ENCODE results near the gene ART3.
"Not testable (repeated sequence)": the region's sequence is repeated elsewhere in the genome, so short reads cannot be mapped to it uniquely, and the experiment has no call there.

The ART3 gene, protein sequence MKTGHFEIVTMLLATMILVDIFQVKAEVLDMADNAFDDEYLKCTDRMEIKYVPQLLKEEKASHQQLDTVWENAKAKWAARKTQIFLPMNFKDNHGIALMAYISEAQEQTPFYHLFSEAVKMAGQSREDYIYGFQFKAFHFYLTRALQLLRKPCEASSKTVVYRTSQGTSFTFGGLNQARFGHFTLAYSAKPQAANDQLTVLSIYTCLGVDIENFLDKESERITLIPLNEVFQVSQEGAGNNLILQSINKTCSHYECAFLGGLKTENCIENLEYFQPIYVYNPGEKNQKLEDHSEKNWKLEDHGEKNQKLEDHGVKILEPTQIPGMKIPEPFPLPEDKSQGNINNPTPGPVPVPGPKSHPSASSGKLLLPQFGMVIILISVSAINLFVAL

DNA sequence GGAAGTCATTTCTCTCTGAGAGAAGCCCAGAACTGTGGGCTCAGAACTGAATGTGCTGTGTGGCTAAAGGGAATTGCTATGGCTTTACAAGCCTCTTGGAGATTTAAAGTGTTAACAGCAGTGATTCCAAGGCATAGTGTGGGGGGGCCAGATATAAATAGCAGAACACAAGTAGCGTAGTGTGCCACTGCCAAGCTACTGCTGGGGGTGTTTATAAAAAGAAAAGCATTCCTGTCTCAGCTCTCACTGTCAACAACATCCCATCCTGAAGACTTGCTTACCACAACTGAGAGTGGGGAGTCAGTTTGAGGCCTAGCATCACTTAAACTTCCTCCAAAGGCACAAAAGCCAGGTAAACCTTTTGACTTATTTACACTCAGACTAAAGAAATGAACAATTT is at the start of gene ART3:
TSS of gene ART3 (plus strand) at position 242 of the 400 bp plus-strand sequence. CDS start 1,181 bp downstream, outside the sequence.
- no peak for DNase-seq

DNA sequence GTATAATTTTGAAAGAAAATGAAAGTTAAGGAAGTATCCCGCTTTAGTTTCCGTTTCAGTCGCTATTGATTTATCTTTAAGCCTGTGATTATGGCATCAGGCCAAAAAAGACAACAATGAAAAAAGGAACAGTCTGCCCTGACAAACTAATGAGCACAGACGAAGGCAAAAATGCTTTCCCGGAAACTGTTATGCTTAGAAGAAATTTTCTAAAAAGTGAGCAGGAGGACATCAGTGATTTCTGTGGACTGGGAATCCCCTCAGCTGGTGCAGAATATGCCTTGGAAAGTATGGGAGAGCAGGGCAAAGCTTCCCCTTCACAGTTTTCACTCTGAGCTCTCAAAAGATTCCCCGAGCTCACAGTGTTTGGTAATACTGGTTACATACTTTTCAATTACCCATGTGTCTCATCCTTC is 46.2 kb upstream of the ART3 start:
- DNase-seq, result peak; percentile 21

DNA sequence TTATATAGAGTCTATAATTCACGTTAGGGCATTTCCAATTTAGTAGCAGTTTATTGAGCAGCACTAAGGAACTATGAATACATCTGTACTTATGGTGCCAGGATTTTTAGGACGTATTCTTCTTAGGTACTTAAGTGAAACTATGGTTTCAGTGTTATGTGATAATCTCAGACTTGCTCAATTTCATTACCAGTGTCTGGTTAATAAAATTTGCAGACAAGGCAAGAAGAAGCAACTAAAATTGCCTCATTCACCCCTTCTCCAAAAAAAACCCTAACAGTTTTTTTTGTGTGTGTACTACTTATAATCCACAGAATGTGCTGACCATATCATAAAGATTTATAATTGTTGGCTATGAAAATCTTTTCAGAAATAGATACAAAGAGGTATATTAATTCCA is 45.2 kb upstream of the ART3 start:
- DNase-seq, result no peak

DNA sequence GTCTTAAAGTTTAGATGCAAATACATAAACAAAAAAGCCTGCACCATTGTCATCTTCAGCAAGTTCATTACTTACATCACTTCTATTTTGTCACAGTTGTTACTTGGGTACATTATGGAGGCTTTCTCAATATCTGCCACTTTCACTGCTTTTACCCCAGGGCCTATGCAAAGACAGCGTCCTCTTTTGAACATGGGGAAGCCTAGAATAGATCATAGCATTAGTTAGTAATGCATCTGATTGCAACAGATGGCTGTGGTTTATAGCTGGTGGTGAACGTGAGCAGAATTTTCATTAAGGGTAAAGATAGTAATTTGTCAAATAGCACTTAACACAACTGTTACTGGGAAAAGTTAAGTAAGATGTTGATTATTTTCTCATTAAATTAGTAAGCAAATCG is 39.4 kb upstream of the ART3 start:
- no peak for DNase-seq

DNA sequence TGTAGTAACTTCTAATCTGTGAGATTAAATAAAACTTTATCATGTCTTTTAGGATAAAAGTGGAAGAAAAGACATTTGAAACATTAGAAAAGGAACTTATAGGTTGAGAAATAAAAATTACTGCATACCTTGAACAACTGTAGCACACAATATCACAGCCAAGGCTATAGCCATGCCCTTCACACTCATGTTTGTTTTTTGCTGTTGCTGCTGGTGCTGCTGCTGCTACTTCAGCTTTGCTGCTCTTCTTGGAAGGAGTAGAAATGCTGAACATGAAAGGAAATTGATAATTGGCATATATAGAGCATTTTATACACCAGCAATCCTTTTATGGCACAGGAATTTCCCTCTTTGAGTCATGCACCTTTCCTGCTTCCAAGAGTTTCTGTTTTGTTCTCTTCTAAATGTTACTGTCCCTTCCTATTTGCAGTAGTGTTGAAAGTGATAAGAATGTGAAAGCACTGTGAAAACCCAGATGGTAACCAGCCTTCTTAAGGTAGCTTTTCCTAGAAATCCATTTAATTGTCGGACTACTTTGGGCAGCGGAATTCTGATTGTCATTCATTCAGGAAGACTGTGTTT is 38.6 kb upstream of the ART3 start, which contains the start of gene CXCL11:
TSS of gene CXCL11 (minus strand) at position 272 of the 582 bp plus-strand sequence. CDS start at position 189, 83 bp downstream.
- DNase-seq, result no peak

DNA sequence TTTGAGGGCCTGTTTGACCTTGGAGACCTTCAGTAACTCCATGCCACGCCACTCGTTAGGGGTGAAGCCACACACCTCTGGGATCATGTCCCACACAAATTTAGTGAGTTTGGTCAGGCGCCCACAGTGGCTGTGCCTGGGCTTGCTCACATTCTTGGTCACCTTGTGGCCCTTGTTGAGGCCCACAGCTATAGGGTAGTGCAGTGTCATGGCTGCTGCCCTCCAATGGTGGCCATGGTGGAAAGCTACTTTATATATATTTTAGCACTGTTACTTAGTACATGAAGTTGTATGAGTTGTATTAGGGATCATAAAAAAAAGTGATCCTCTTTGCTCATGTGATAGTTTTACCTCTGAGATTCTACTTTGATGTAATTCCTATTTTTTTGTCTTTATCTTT is 37.7 kb upstream of the ART3 start:
- DNase-seq, result no peak

DNA sequence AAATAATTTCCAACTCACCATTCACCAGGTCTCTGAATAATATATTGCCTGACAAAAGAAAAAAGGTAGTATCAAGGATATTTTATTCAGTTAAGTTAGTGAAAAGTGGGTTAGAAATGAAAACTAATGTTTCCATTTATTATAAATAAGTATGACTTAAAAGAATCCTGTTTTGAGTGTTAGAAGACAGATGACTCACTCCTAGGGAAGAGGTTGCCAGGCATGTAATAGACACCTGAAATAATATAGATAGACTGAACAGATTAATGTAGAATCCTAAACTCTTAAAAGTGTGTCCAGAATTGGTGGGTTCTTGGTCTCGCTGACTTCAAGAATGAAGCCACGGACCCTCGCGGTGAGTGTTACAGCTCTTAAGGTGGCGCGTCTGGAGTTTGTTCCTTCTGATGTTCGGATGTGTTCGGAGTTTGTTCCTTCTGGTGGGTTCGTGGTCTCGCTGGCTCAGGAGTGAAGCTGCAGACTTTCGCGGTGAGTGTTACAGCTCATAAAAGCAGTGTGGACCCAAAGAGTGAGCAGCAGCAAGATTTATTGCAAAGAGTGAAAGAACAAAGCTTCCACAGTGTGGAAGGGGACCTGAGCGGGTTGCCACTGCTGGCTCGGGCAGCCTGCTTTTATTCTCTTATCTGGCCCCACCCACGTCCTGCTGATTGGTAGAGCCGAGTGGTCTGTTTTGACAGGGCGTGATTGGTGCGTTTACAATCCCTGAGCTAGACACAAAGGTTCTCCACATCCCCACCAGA is 32.1 kb upstream of the ART3 start:
- peak; percentile 21 for DNase-seq

DNA sequence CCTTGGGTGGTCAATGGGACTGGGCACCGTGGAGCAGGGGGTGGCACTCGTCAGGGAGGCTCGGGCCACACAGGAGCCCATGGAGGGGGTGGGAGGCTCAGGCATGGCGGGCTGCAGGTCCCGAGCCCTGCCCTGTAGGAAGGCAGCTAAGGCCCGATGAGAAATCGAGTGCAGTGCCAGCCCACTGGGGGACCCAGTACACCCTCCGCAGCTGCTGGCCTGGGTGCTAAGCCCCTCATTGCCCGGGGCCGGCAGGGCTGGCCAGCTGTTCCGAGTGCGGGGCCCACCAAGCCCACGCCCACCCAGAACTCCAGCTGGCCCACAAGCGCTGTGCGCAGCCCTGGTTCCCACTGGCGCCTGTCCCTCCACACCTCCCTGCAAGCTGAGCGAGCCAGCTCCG is 31.2 kb upstream of the ART3 start:
- DNase-seq, result not testable (repeated sequence)

DNA sequence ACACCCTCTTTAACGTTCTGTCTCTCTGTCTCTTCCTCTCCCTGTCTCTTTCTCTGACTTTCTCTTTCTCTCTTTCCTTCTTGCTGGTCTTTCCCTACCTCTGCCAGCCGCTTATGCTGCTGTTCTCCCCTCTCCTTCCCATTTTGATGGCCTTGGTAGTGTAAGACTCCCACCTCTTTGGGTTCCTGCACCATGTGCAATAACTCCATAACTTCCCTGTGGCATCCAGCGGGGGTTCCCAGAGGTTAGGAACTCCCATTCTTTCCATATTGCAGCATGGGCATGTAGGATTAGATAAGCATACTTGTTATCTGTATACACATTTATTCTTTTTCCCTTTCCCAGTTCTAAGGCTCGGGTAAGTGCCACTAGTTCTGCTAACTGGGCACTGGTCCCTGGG is 29.8 kb upstream of the ART3 start:
- not testable (repeated sequence) for DNase-seq

DNA sequence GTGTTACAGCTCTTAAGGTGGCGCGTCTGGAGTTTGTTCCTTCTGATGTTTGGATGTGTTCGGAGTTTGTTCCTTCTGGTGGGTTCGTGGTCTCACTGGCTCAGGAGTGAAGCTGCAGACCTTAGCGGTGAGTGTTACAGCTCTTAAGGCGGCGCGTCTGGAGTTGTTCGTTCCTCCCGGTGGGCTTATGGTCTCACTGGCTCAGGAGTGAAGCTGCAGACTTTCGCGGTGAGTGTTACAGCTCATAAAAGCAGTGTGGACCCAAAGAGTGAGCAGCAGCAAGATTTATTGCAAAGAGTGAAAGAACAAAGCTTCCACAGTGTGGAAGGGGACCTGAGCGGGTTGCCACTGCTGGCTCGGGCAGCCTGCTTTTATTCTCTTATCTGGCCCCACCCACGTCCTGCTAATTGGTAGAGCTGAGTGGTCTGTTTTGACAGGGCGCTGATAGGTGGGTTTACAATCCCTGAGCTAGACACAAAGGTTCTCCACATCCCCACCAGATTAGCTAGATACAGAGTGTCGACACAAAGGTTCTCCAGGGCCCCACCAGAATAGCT is 24.6 kb upstream of the ART3 start:
- not testable (repeated sequence) for DNase-seq

DNA sequence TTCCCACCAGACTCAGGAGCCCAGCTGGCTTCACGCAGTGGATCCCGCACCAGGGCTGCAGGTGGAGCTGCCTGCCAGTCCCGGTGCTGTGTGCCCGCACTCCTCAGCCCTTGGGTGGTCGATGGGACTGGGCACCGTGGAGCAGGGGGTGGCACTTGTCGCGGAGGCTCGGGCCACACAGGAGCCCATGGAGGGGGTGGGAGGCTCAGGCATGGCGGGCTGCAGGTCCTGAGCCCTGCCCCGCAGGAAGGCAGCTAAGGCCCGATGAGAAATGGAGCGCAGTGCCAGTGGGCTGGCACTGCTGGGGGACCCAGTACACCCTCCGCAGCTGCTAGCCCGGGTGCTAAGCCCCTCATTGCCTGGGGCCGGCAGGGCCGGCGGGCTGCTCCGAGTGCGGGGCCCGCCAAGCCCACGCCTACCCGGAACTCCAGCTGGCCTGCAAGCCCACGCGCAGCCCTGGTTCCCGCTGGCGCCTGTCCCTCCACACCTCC is 23.9 kb upstream of the ART3 start:
- not testable (repeated sequence) for DNase-seq

DNA sequence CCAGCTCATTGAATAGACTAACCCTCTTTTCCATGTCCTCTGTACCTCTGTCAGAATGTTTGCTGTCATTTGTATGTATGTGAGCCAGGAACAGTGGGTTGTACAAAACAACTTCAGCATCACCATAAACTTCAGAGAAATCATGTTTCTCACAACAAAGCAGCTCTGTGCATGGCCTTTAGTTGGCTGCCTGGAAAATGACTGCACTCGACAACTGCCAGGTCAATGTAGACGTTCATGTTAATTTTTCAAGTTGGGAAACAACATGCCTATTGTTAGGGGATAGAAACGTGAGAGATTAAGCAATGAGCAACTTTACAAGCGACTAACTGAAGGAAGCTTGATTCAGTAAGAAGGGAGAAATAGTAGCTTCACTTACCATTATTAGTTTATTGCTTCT is 20.8 kb upstream of the ART3 start:
- no peak for DNase-seq

DNA sequence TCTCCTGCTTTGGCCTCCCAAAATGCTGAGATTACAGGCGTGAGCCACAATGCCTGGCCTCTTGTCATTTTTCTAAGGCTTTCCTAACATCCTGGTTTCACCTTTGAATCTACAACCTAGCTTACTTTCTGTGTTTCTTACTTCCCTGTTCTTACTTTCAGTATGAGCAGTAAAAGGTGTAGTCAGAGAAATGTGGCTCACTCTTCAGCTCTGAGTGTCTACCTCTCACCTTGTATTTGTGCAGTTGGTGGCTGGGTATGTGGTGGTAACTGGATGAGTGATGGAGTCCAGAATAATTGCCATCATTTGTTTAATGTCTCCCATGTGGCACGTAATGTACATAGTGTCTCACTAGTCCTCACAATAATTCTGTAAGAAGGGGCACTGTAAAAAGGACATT is 19.5 kb upstream of the ART3 start:
- DNase-seq, result no peak

DNA sequence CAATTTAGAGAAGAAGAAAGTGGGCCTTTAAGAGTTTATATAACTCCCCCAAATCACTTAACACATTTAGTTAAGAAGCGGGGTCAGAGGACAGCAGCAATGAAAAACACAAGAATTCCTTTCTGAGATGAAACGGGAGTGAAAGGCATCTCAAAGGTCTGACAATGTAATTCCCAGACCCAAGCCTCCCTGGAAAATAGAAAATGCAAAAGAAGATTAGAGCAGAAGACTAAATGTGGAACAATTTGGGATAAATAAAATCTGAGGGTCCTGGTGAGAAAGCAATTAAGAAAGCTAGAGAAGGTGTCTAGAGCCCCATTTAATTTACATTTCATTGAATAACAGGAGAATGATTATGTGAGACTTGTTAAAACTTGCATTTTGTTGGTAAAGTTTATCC is 19.1 kb upstream of the ART3 start:
- no peak for DNase-seq

DNA sequence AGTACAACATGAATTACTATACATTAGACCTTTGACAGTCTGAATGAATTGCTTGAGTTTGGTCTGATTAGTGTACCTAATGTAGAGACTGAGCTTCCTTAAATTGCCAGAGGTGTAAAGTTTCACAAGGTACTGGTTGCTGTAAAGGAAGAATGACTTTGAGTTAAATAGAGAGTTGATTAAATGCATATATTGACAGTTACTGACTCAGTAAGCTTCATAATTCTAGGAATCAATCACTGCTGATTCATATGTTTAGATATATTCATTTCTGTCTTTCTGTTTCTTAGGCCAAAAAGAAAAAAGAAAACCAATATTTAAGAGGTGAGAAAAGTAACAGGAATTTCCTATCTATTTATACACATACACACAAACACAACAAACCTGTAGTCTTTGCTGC is 16.2 kb upstream of the ART3 start:
- no peak for DNase-seq

DNA sequence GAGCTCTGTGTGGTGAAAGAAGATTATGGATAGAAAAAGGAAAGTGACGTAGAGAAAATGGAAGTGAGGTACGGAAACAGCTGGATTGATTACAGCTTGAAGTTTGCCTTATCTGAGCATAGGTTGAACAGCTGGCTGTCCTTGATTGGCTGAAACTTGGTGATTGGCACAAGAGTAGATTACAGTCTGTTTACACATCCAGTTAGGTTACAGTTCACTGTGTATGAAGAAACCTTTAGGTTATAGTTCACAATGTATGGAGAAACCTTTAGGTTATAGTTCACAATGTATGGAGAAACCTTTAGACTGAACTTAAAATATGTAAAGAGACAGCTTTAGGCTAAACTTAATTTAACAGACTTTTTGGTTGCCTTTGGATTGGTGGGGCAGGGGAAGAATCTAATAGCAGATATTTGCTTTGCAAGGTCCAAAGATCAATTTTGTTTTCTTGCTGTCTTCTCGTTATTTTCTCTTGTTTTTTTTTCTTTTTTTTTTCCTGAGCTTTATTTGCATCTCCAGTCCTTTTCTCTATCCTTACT is 15.6 kb upstream of the ART3 start:
- DNase-seq, result no peak

DNA sequence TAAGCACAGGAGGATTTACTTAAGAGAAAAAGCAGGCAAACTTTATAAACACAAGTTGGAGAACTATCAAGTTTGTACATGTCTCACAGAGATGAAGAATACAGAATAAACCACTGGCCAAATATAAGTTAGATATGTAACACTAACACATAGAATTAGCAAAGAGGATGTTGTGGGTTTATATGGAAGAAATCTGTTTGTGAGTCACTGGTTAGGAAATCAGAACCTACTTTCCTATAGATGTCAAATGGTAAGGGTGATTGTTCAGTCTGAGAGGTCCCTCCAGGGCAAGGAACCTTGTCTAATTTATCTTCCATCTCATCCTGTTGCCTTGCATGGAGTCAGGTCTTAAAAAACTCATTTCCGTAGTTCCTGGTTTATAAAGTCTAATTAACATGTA is 14.8 kb upstream of the ART3 start:
- DNase-seq, result peak; percentile 4

DNA sequence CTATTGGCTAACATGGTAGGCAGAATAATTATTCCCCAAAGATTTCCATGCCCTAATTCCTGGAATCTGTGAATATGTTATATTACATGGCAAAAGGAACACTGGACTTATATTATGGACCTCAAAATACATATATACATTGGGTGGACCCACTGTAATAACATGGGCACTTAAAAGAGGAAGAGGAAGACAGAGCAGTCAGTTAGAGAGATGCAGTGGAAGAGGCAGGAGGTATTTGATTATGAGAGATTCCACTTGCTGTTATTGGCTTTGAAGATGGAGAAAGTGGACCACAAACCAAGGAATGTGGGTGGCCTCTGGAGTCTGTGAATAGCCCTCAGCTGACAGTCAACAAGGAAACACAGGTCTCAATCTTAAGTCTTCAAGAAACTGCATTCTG is 14.0 kb upstream of the ART3 start:
- no peak for DNase-seq

DNA sequence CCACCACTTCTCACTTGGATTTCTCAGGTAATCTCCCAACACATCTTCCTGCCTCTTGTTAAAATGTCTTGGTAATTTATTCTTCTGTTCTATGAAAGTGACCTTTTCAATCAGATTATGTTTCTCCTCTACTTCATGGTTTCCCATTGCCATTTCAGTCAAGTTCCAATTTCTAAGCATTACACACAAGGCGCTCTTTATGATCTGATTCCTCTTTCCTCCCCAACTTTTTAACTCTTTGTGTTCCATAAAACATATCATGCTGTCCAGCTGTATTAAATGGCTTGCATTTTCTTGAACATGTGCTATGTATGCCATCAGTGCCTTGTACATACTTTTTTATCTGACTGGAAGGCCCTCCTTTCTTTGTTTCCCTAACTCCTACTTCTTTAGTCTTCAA is 13.1 kb upstream of the ART3 start:
- no peak for DNase-seq

DNA sequence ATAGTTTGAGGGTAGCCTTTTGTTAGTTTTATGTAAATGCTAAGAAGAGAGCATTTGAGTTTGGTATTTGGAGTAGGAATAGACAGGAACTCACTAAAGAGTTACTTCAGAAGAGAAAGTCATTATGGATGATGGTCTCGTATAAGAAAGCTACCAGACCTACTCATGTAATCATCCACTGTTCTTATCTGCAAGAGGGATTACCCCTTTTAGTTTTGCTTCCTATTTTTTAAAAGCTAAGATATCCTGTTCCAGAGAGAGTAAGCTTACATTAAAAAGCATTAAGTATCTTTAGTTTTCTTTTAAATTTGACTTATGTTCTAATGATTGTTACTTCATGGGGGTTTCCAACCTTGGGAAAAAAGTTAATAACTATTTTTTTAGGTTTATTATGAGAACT is 12.5 kb upstream of the ART3 start:
- no peak for DNase-seq

DNA sequence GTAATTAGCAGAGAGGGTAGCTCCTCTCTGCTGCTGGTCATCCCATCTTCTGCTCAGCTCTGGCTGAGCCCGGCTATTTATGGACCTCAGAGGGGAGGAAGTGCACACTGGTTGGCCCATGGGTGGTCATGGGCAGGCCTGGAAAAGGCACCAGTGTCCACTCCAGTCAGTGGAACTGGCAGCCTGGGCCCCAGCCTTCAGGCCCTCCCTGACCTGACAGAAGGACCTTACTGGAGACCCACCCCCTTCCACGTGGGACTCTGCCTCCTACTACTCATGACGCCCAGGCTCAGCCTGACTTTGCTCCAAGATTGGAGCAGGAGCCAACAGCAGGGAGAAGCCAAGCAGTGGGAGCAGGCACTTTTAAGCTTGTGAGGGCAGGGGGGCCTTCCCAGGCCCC is 8.0 kb upstream of the ART3 start:
- DNase-seq, result no peak

DNA sequence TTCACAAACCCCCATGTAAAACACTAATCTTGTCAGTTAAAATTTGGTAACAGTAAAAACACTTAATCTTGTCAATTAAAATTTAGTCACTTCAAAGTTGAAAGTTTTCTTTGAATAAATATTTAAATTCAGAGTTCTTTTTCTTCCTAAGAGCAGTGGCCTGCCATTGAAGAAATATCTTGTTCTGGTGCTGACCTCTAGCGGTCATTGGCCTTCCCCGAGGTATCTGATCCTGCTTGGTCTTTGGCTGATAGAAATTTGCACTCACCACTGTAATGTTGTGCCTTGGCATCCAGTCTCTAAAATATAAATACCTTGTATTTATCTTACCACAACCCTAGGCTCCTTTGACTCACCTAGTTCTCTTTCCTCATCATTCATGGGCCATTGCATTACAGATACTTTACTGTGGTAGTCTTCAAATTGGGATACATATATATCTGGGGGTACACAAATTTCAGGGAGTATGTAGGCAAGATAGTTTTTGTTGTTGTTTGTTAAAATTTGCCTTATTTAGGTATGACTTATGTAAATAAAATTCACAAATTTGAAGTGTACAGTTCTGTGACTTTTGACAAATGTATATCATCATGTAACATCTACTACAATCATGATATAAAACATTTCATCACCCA is 6.7 kb upstream of the ART3 start:
- peak; percentile 74 for DNase-seq

DNA sequence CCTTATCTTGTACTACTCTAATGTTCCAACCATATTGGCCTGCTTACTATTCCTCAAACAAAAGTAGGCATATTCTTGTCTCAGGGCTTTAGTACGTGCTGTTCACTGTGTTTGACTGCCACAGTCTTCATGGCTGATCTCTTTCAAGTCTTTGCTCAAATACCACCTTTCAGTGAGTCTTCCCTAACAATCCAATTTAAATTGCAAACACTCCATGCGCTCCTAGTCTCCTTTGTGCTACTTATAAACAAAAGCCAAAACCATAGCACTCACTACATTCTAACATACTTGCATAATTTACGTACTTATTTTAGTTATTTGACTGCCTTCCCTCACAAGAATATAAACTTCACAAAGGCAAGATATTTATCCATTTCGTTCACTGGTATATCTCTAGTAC is 1.7 kb upstream of the ART3 start:
- no peak for DNase-seq

All from CD4-positive, alpha-beta T cell treated with Interleukin-12 subunit alpha and Interleukin-12 subunit beta, for 1 hour (primary cell).